BLaER1 (cell line): ENCODE measurements around the gene UCN.

Experiments used
- H3K27ac ChIP-seq: shearing (Covaris generic); formaldehyde crosslinking; 2 replicates; pipeline ENCODE4 v1.8.1; 2022
- H3K27me3 ChIP-seq: shearing (Covaris generic); formaldehyde crosslinking; 2 replicates; pipeline ENCODE4 v1.8.1; 2022
- H3K36me3 ChIP-seq: shearing (Covaris generic); formaldehyde crosslinking; 2 replicates; pipeline ENCODE4 v1.8.1; 2022
- H3K4me1 ChIP-seq: shearing (Covaris generic); formaldehyde crosslinking; 2 replicates; pipeline ENCODE4 v1.8.1; 2022
- H3K4me2 ChIP-seq: shearing (Covaris generic); formaldehyde crosslinking; 2 replicates; pipeline ENCODE4 v1.8.1; 2022
- H3K4me3 ChIP-seq: shearing (Covaris generic); formaldehyde crosslinking; 2 replicates; pipeline ENCODE4 v1.8.1; 2022
- H3K9ac ChIP-seq: shearing (Covaris generic); formaldehyde crosslinking; 2 replicates; pipeline ENCODE4 v1.8.1; 2022
- H3K9me3 ChIP-seq: shearing (Covaris generic); formaldehyde crosslinking; 2 replicates; pipeline ENCODE4 v1.8.1; 2022
- H4K20me1 ChIP-seq: shearing (Covaris generic); formaldehyde crosslinking; 2 replicates; pipeline ENCODE4 v1.8.1; 2022
- Cebpa-rat ChIP-seq: shearing (Covaris generic); IDR thresholded peaks from 2 replicates; pipeline ENCODE4 v1.8.1; 2022

The UCN gene

GRCh38 chr2:27262379-27263286, 45.6 kb downstream of the UCN start, which contains the start of gene SLC30A3:
Gene SLC30A3 (minus strand): TSS chr2:27263047. CDS start chr2:27262906, 141 bp downstream.
- Histone ChIP-seq H3K4me1 (peaks cover 30% of the 10 kb centered on the region), H3K27ac (no peak within 1 kb of the TSS), H3K4me3 (peak within 1 kb of the TSS; percentile 67), H3K9ac (peak within 1 kb of the TSS; percentile 46; the same call in 1 of the 2 replicates), H4K20me1 (peaks cover 47% of the 10 kb centered on the region), H3K4me2 (peak within 1 kb of the TSS; percentile 95), H3K36me3 (no peaks in the 10 kb centered on the region), H3K9me3 (no peaks in the 10 kb centered on the region), H3K27me3 (peaks cover 98% of the 10 kb centered on the region)
- no peak for TF ChIP-seq Cebpa-rat

DNA sequence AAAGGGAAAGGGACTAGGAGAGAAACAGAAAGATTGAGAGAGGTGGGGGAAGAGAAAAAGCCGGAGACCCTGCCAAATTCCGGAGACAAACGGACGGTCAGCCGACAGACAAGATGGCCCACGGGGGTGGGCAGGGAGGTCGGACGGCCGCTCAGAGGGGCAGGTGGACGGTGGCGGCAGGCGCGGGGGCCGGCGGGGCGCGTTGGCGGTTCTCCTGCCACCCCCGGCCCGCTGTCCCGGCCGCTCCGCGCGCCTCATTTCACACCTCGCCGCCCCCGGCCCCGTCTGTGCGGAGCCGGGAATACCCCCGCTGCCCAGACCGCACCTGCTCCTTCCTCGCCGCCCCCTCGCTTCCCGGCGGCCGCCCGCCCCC, 46.3 kb downstream of the UCN start:
- Histone ChIP-seq H3K27me3 (peaks cover 98% of the 10 kb centered on the region), H4K20me1 (peaks cover 47% of the 10 kb centered on the region), H3K4me3 (peak overlapping the region; percentile 67), H3K4me2 (peak overlapping the region; percentile 95), H3K4me1 (peaks cover 34% of the 10 kb centered on the region), H3K27ac (no peak overlapping the region), H3K36me3 (no peaks in the 10 kb centered on the region), H3K9me3 (no peaks in the 10 kb centered on the region), H3K9ac (no peak overlapping the region)
- TF ChIP-seq Cebpa-rat = no peak

DNA sequence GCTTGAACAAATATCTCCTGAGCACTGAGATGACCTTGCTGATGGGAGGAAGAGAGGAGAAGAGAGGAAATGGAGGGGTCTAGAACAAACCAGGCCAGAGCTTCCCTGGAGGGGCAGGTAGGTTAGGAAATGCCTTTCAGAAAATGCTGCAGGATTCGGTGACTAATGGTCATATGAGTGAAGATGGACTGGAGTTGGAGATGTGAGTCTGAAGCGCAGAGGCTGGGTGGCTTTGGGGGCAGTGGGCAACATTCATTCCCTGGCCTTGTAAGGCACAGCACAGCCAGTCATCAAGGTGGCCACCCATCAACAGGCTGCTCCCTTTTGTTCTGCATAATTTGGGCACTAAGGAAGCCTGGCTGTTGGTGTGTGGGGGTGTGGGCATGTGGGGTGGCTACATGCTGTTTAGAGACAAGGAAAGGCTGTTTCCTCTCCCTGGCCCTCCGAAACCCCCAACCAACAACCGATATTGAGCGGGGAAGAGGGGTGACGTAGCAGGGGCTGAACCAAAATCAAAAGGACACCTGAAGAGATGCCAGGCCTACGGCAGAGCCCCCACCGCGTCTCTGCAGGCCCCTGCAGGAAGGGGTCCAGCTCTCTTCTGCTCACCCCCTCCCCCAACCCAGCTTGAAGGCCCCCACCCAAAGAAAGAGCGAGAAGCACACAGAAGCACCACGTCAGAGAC, 46.9 kb downstream of the UCN start:
- Histone ChIP-seq H3K9me3 (no peaks in the 10 kb centered on the region), H3K4me2 (peak overlapping the region; percentile 95), H3K27me3 (peaks cover 98% of the 10 kb centered on the region), H3K27ac (no peak overlapping the region), H3K4me1 (peaks cover 35% of the 10 kb centered on the region), H4K20me1 (peaks cover 47% of the 10 kb centered on the region), H3K4me3 (no peak overlapping the region), H3K9ac (no peak overlapping the region), H3K36me3 (no peaks in the 10 kb centered on the region)
- no peak for TF ChIP-seq Cebpa-rat

- Histone ChIP-seq H3K27ac (no peak overlapping the region), H3K4me2 (no peak overlapping the region), H3K36me3 (no peaks in the 10 kb centered on the region), H3K27me3 (peaks cover 69% of the 10 kb centered on the region), H4K20me1 (peaks cover 31% of the 10 kb centered on the region), H3K9ac (no peak overlapping the region), H3K4me3 (no peak overlapping the region), H3K9me3 (no peaks in the 10 kb centered on the region), H3K4me1 (peaks cover 17% of the 10 kb centered on the region)
- no peak for TF ChIP-seq Cebpa-rat
Observed at GRCh38 chr2:27258051-27258450, 50.2 kb downstream of the UCN start.
